NOMO-1 (cell line): Measurements from ENCODE around the gene HIGD1A.

Experiments used
- DNase-seq, 2 experiments: peaks; one replicate each; lab custom pipeline; 2025; ENCODE audit not compliant: unreplicated experiment in 2 of 2; lab: John Stamatoyannopoulos, UW

Gene HIGD1A

GRCh38 chr3:42762046-42762724 lies 42.1 kb downstream of the HIGD1A start:
- peak; percentile 78 to 94 for DNase-seq

GRCh38 chr3:42758126-42758525 lies 46.2 kb downstream of the HIGD1A start:
- no peak for DNase-seq

GRCh38 chr3:42756681-42757213 lies 47.5 kb downstream of the HIGD1A start:
- no peak for DNase-seq

DNA sequence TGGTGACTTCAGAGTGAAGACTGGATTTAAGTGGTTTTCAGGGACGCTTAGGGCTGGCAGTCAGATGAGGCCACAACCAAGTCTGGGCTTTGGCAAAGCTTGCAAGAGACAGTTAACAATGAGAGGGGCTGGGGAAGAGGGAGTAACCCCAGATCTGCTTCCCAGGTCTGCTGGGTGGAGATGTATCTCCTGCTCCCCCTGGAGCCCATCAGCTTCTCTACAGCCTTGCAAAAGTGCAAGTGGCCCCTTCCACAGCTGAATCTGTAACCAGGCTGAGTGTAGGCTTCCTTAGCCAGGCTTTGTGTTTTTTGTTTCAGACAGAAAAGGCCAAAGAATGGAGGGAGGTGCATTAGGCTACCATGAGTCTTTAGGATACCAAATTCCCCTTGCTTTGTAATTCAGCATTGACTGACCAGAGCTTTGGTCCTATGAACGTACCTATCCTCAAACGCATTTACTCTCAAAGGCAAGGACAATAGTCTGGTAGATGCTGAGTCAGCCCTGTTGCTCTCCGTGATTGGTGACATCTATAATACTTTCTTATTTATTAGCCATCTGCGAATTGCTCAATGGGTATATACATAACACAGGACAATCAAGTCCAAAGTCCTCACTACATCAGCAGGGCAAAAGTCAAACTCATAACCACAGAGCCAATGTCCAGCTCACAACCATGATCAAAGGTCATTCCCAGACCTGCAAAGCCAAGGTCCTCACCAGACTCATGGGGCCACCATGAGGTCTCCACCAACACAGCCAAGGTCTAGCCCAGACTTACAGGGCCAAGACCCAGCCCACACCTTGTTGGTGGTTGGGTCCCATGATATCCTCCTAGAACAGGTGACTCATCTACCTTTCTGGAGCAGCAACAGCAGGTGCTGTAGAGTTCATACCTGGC lies 48.4 kb downstream of the HIGD1A start:
- peak; percentile 26 to 39 for DNase-seq

- DNase-seq, result no peak
Measured at GRCh38 chr3:42753757-42754156, 50.5 kb downstream of the HIGD1A start.

- DNase-seq, result no peak
Measured at GRCh38 chr3:42752961-42753360, 51.3 kb downstream of the HIGD1A start.

GRCh38 chr3:42752441-42752840 lies 51.8 kb downstream of the HIGD1A start:
- no peak for DNase-seq

GRCh38 chr3:42751609-42752008 lies 52.7 kb downstream of the HIGD1A start:
- DNase-seq, result no peak

DNA sequence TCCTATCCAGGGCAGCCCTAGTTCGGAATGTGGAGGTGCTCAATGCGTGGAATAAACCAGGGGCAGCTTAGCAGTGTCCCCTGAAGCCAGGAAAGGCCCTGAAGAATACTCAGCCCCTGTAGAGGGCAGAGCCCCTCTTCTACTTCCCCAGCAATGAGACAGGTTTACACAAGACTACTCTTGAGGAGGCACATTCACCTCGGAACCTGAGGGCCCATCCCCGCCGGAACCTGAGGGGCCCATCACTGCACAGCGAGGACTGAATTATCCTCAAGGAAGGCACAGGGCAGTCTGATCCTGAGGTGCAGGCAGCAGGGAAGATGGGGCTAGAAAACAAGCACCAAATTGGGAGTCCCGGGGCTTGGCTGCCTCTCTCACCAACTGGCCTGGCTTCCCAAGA lies 53.5 kb downstream of the HIGD1A start:
- no peak for DNase-seq

DNA sequence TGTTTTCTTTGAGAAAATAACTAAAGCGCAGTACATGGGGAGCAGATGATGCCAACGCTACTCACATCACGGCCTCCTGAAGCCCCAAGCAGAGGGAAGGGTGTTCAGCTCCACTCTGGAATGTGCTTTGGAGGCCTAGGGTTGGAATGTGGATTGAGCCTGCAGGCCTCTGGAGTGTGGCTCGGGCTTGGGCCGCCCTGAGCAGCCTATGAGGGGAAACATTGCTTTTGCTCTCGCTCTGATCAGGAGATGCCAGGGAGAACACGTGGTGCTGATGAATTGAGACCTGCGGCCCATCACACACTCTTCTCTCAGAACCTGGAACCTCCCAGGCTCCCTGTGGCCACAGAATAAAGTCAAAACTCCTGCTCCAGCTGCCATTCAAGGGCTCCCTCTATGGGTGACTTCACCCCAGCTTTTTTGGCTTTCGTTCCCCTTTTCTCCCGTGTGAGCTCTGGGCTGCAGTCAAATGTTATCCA lies 54.5 kb downstream of the HIGD1A start:
- peak; percentile 26 to 40 for DNase-seq

GRCh38 chr3:42749025-42749752 lies 55.1 kb downstream of the HIGD1A start:
- DNase-seq, result no peak

DNA sequence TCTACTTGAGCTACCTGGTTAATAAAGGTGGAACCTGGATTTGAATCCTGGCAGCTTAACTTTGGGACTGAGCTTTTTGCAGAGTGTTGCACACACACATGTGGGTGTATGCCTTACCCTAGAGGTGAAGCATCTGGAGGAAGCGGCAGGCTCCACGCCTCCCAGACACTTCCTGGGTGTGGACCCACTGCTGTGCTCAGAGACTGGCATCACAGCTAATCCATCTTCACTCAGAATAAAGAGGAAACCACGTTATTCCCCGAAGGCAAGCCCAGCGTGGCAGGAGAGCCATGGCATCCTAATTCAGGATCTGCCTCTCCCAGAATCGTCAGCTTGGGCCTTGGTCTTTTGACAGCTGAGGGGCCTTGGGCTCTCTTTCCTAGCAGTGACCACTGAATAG lies 56.7 kb downstream of the HIGD1A start:
- DNase-seq, result no peak

DNA sequence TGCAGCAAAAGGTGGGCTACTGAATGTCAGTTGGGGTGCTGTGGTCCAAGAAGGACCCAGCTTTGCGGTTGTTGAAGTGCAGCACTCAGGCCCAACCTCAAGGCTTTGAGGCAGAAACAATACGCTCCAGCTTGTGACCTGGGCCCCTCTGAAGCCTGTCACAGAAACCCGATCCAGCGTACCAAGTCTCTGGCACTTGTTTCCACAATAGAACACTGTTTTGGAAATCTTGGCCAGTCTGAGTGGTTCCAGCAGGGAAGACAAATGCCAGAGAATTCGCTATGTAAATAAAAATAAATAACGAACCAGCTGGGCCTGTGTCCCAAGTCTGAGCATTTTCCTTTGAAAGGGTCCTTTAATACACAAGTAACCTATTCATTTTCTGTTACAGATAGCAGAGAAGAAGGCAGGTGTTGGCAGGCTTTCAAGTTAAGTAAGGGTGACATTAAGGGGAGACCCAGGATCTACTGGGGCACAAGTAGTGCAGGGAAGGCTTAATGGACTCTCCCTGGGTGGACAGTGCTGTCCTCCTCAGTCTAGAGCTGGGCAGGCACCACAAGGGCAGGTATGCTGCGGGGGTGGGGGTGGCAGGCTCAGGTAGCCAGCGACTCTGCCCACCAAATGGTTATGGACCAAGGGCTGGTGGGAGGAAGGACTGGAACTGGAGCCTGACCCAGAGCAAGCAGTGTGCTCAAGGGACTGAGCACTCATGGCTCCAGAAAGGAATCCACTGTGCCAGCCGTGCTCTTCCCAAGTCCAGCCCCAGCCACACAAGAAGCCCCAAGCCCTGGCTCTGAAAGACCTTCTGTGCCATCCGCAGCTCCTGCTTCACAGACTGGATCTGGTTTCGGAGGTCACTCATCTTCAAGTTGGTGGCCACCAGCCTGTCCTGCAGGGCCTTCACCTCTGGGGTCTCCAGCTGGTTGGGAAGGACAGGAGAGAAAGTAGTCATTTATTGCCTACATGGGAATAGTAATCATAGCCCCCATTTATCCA lies 57.5 kb downstream of the HIGD1A start:
- DNase-seq, result no peak

- no peak for DNase-seq
Measured at GRCh38 chr3:42745776-42746454, 58.4 kb downstream of the HIGD1A start.

DNA sequence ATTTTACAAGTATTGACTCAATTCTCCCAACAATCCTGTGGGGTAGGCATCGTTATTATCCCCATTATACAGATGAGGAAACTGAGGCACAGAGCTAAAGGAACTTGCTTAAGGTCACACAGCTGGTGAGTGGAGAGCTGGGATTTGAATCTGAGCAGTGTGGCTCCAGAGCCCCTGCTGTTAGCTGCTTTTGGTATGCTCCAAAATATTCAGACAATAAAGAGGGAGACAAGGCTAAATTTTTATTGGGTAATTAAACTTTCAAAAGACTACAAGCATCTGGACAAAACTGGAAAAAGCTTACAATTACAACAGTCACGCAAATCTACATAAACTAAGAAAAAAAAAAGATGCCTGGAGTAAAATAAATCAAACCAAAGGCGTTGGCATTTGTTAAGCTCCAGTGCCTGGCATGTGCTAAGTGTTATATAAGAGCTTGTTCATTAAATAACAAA lies 59.0 kb downstream of the HIGD1A start:
- no peak for DNase-seq

- DNase-seq, result no peak
Measured at GRCh38 chr3:42743204-42743995, 60.9 kb downstream of the HIGD1A start.

DNA sequence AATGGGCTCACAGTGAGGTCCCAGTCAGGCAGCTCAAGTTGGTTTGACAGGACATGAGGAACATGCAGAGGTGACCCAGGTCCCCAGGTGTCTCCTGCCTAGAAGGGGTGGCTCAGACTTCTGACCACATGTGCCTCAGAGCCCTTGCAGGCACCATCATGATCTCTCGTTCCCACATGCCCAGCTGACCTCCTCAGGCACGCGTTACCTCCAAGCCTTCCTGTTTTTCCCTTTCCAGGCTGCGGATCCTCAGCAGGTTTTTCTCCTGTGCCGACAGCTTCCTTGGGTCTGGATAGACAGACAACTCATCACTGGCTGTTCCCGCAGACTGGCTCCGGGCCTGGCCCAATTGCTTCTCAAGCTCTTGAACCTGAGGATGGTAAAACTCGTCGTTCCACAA lies 61.6 kb downstream of the HIGD1A start:
- DNase-seq, result no peak

DNA sequence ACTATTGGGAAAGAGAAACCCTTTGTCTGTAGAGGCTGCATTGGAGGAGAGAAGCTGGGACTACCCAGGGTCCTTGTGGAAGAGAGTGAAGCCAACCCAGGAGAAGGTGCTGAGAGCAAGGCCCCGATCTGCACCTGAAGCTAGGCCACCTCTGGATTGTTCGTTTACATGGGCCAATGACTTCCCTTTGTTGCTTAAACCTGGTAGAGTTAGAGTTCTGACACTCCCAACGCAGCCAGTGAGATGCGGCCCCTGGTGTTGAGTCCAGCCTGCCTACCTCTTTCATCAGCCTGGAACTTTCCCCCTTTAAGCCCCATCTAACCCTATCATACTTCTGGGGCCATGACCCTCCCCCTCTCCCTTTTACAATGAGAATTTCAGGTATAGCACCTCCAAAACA lies 62.0 kb downstream of the HIGD1A start:
- DNase-seq, result no peak
